GM19023 (cell line): ENCODE measurements around the gene DEFB125.
"Not testable (repeated sequence)": the region's sequence is repeated elsewhere in the genome, so short reads cannot be mapped to it uniquely, and the experiment has no call there.

Source experiments
- ATAC-seq: cut with Tn5 transposase; IDR thresholded peaks from one replicate; pipeline ENCODE4 v1.9.1; 2021; ENCODE audit warnings: mild to moderate bottlenecking, moderate library complexity; ENCODE audit not compliant: unreplicated experiment

DEFB125 gene

DNA sequence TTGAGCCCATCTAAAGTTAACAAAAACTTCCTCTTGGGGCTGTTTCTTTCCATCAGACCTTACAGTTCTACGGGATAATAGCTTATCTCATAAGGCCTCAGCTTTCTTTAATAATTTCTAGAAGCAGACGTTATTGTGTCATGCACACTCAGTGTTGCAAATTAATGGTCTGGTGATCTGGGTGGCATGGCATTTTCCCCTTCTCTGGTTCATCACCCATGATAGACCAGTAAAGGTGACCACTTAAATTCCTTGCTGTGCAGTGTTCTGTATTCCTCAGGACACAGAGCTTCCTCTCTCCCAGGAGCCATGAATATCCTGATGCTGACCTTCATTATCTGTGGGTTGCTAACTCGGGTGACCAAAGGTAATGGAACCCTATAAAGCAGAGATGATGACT lies at the start of gene DEFB125:
TSS of gene DEFB125 (plus strand) at position 272 of the 400 bp plus-strand sequence. CDS start at position 310, 38 bp downstream.
- no peak for ATAC-seq

DNA sequence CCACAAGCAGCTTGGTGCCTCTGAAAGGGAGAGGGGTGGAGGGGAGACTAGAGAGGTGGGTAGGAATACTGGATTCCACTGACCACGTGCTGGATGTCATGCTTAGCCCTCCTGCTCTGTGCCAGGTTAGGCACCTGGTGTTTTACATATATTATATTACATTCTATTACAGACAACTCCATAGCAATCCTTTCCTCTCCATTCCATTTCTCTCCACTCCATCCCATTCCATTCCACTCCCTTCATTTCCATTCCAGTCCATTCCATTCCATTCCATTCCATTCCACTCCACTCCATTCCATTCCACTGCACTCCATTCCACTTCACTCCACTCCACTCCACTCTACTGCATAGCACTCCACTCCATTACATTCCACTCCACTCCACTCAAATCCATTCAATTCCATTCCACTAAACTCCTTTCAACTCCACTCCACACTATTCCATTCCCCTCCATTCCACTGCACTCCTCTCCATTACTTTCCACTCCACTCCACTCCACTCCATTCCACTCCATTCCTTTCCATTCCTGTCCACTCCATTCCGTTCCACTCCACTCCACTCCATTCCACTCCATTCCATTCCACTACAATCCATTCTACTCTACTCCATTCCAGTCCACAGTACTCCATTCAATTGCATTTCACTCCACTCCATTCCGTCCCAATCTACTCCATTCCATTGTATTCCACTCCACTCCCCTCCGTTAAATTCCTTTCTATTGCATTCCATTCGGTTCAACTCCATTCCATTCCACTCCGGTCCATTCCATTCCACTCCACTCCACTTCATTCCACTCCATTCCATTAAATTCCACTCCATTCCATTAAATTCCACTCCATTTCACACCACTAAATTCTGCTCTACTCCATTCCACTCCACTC lies 27.2 kb upstream of the DEFB125 start:
- no peak for ATAC-seq

GRCh38 chr20:61230-61629 lies 26.2 kb upstream of the DEFB125 start:
- ATAC-seq: no peak

- ATAC-seq: no peak
These were observed 25.7 kb upstream of the DEFB125 start for GRCh38 chr20:61757-62156.

DNA sequence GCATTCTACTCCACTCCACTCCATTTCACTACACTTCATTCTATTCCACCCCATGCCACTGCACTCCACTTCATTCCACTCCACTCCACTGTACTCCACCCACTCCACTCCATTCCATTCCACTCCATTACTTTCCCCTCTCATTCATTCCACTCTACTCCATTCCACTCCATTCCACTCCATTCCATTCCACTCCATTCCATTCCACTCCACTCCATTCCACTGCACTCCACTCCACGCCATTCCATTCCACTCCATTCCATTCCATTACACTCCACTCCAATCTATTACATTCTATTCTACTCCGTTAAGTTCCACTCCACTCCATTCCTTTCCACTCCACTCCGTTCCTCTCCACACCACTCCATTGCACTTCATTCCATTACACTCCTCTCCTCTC lies 25.0 kb upstream of the DEFB125 start:
- no peak for ATAC-seq

- ATAC-seq: no peak
These were observed 23.4 kb upstream of the DEFB125 start for GRCh38 chr20:64026-64603.

GRCh38 chr20:64766-65322 lies 22.6 kb upstream of the DEFB125 start:
- no peak for ATAC-seq

DNA sequence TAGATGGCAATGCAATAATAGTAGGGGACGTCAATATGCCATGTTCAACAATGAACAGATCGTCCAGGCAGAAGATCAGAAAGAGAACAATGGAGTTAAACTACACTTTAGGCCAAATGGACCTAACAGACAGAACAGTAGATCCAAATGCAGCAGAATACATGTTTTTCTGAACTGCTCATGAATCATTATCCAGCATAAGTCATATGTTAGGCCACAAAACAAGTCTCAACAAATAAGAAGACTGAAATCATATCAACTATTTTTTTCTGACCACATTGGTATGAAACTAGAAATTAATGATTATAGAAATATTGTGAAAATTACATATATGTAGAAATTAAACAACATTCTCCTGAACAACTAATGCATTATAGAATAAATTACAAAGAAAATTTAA lies 10.2 kb upstream of the DEFB125 start:
- ATAC-seq: no peak

DNA sequence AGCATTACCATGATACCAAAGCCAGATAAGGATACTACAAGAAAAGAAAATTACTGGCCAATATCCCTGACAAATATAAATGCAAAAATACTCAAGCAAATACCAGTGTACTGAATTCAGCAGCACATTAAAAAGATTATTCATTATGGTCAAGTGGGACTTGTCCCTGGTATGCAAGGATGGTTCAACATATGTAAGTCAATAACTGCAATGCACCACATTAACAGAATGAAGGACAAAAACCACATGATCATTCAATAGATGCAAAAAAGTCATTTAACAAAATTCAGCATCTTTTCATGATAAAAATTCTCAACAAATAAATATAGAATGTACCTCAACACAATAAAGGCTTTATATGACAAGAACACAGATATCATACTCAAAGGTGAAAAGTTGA lies 9.1 kb upstream of the DEFB125 start:
- ATAC-seq: no peak

DNA sequence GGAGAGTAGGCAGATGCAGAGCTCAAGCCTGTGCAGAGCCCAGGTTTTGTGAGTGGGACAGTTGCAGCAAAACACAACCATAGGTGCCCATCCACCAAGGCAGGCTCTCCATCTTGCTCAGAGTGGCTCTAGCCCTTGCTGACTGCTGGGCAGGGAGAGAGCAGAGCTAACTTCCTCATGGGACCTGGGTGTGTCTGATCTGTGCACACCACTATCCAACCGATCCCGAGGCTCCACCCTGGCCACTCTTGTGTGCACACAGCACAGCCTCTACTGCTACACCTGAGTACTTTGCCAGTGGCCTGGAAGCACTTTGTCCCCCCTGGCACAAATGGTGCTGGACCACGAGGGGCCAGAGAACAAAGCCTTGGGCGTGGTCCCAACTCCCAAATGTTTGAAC lies 7.9 kb upstream of the DEFB125 start:
- no peak for ATAC-seq

GRCh38 chr20:90651-91050 lies 3.2 kb downstream of the DEFB125 start:
- ATAC-seq: no peak

DNA sequence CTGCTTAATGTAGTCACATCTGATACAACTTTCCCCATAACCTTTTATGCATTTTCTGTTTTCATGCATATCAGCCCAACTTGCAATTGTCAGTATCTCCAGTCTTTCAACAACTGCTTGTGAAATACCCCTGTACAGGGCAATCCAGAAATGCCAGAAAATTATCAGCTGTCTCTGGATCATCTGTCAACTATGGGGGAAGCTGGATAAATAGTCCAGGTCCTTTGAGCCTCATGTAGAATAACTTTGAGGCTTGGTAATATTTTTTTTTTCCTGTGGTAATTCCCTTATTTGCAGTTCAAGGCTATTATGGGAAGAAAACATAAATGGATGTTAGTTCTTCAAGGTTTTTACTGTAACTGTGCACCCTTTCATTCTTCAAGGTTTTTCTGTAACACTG lies 6.2 kb downstream of the DEFB125 start:
- no peak for ATAC-seq

- no peak for ATAC-seq
These were observed 7.7 kb downstream of the DEFB125 start for GRCh38 chr20:95215-95614.

GRCh38 chr20:97691-98090 lies 10.2 kb downstream of the DEFB125 start:
- not testable (repeated sequence) for ATAC-seq

GRCh38 chr20:101975-102374 lies 14.5 kb downstream of the DEFB125 start:
- no peak for ATAC-seq

DNA sequence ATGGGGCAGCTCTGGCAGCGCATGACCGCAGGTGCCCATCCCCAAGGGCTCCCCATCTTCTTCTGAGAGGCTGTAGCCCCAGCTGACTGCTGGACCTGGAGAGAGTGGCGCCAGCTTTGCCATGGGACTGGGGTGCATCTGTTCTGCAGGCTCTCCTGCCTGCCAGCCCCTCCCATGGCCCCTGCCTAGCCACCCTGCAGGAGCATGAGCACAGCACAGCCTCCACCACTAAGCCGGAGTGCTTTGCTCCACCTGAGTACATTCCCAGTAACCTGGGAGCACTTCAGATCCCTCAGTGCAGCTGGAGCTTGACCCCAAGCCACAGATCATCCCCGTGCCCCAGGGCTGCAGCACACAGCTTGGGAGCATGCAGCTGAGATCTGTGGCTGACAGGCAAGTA lies 16.0 kb downstream of the DEFB125 start:
- no peak for ATAC-seq

DNA sequence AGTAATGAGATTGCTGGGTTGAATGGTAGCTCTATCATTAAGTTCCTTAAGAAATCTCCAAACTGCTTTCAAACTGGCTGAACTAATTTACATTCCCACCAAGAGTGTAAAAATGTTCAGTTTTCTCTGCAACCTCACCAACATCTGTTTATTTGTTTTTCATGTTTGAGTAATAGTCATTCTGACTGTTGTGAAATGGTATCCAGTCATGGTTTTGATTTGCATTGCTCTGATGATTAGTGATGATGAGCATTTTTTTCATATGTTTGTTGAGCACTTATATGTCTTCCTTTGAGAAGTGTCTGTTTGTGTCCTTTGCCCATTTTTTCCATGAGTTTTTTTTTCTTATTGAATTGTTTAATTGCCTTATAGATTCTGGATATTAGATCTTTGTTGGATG lies 24.9 kb downstream of the DEFB125 start:
- no peak for ATAC-seq

- ATAC-seq: no peak
These were observed 30.0 kb downstream of the DEFB125 start for GRCh38 chr20:117518-117917.

GRCh38 chr20:129786-130323 lies 42.4 kb downstream of the DEFB125 start:
- ATAC-seq: not testable (repeated sequence)

DNA sequence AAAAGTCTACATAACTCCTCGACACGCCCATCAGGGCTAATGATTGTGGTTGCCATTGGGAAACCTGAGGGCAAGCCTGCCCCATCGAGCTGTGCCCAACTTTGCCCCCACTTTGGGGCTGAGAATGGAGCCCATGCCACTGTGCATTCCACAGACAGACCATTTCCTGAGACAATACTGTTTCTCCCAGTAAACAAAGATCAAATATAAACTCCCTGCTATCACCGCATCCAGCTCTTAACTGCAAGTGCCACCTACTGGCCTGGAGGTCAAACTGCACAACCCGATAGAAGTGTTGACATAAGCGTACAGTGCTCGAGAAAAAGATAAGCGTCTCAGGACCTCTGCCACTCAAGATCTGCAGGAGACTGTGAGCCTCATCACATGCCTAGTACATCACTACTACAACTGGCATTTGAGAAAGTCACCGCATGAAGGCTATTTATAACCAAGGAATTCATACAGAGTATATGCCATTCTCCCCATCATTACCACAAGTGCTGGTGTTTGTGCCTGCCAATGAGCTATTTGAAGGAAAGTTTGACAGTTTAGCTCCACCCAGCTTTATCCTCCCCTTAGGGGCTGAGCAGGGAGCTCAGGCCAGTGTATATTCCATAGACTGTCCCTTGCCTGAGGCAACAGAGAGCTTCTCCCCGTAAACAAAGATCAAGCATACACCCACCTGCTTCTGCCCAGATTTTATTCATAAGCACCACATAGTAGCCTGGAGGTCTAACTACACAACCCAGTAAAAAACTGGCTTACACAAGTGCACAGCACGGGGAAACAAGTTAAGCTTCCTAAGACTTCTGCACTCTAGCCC lies 50.4 kb downstream of the DEFB125 start:
- ATAC-seq: no peak

GRCh38 chr20:142290-142689 lies 54.8 kb downstream of the DEFB125 start, which contains the start of gene DEFB126:
DEFB126 (plus strand) TSS chr20:142590; CDS start chr20:142629, 39 bp downstream.
- ATAC-seq: no peak
